Midbrain (tissue), 1 donor: Measurements from ENCODE around the gene PI4KA.
A peak's percentile ranks its signal among the peaks of the same experiment; 100 is the strongest.

Source experiments
- DNase-seq: peaks from one replicate; lab custom pipeline; 2025; lab: John Stamatoyannopoulos, UW

Gene PI4KA

GRCh38 chr22:20793748-20794649 lies 64.6 kb downstream of the PI4KA start:
- no peak for DNase-seq

GRCh38 chr22:20792966-20793728 lies 65.5 kb downstream of the PI4KA start:
- DNase-seq: no peak

GRCh38 chr22:20792221-20792965 lies 66.2 kb downstream of the PI4KA start:
- no peak for DNase-seq

- no peak for DNase-seq
Observed at GRCh38 chr22:20788627-20789344, 69.8 kb downstream of the PI4KA start.

GRCh38 chr22:20787746-20788626 lies 70.6 kb downstream of the PI4KA start:
- no peak for DNase-seq

- no peak for DNase-seq
Observed at GRCh38 chr22:20787223-20787622, 71.4 kb downstream of the PI4KA start.

- no peak for DNase-seq
Observed at GRCh38 chr22:20786536-20786979, 72.1 kb downstream of the PI4KA start.

- DNase-seq: no peak
Observed at GRCh38 chr22:20786048-20786447, 72.6 kb downstream of the PI4KA start.

GRCh38 chr22:20785415-20785814 lies 73.2 kb downstream of the PI4KA start:
- no peak for DNase-seq

- peak; percentile 50 for DNase-seq
Observed at GRCh38 chr22:20783844-20784723, 74.5 kb downstream of the PI4KA start.

GRCh38 chr22:20783300-20783673 lies 75.3 kb downstream of the PI4KA start:
- DNase-seq: no peak

- DNase-seq: no peak
Observed at GRCh38 chr22:20782596-20783299, 75.9 kb downstream of the PI4KA start.

GRCh38 chr22:20782083-20782482 lies 76.5 kb downstream of the PI4KA start:
- no peak for DNase-seq

- no peak for DNase-seq
Observed at GRCh38 chr22:20781272-20781990, 77.2 kb downstream of the PI4KA start.

- no peak for DNase-seq
Observed at GRCh38 chr22:20779818-20780158, 78.8 kb downstream of the PI4KA start.

GRCh38 chr22:20779014-20779817 lies 79.4 kb downstream of the PI4KA start:
- DNase-seq: no peak

- DNase-seq: no peak
Observed at GRCh38 chr22:20777420-20778177, 81.0 kb downstream of the PI4KA start.
